Testis (tissue), 3 donors: ENCODE data around the gene SCGB1D1. TPM values are rescaled to one million over a fixed set of nuclear protein-coding genes. Genes with fewer than 3 reads are reported as not detected.
A peak's percentile ranks its signal among the peaks of the same experiment; 100 is the strongest.

ENCODE experiments used
- DNase-seq: peaks from one replicate; pipeline ENCODE4 v3.0.0-alpha.2; 2019
- H3K27ac ChIP-seq, 2 donors: fragments of 200-600 bp; sonication (generic); one replicate each; pipeline ENCODE4 v1.5.1; 2019
- H3K27me3 ChIP-seq: fragments of 200-600 bp; sonication (generic); one replicate; pipeline ENCODE4 v1.5.1; 2019
- H3K36me3 ChIP-seq: fragments of 200-600 bp; sonication (generic); one replicate; pipeline ENCODE4 v1.5.1; 2017; ENCODE audit warnings: low read depth; ENCODE audit errors: missing control alignments
- H3K4me1 ChIP-seq: fragments of 200-600 bp; sonication (generic); one replicate; pipeline ENCODE4 v1.5.1; 2019
- H3K4me3 ChIP-seq, 2 donors: fragments of 200-600 bp; sonication (generic); one replicate each; pipeline ENCODE4 v1.5.1; 2017 to 2019
- H3K9me3 ChIP-seq: fragments of 200-600 bp; sonication (generic); one replicate; pipeline ENCODE4 v1.5.1; 2017
- CTCF ChIP-seq, 3 experiments: fragments of 450-650 bp in 2 of 3; fragments of 200-600 bp in 1 of 3; sonication (generic) in 1 of 3; IDR thresholded peaks; one replicate each; pipeline ENCODE4 v1.5.1; 2016 to 2019; ENCODE audit warnings: antibody characterized with exemption in 3 of 3, mild to moderate bottlenecking in 2 of 3, moderate library complexity in 1 of 3
- POLR2A ChIP-seq: fragments of 450-650 bp; IDR thresholded peaks from one replicate; pipeline ENCODE4 v1.6.1; 2017; ENCODE audit warnings: antibody characterized with exemption, mild to moderate bottlenecking, moderate library complexity
- WGBS, 2 donors: methylation state at CpG; one replicate each; pipeline ENCODE4 v1.1.5; 2018; 5-methylcytosine and 5-hydroxymethylcytosine counted together
- intact Hi-C: fragments of 100-400 bp; cut with DNase I; formaldehyde crosslinking; loops from one replicate; pipeline ENCODE4 v1.15.1; 2023; ENCODE audit warnings: low total_unique reads
- polyA plus RNA-seq: library from polyadenylated mRNA; stranded (reverse); fragments of 350-450 nt; fragmentation: Illumina TruSeq; extraction: RNeasy Lipid Tissue Mini Kit (QIAGEN cat#74804); gene quantifications from one replicate; pipeline ENCODE4 v1.2.3, GENCODE V29; 2014; ENCODE audit warnings: low read depth, low replicate concordance; ENCODE audit not compliant: insufficient read depth
- total RNA-seq, 2 donors: library from RNA; depleted of rRNA; stranded (reverse); fragments of >200 nt; gene quantifications; one replicate each; pipeline ENCODE4 v1.2.3, GENCODE V29; 2016

SCGB1D1 gene
- total and polyA plus RNA-seq, 3 donors from 2014 or later: not detected

DNA sequence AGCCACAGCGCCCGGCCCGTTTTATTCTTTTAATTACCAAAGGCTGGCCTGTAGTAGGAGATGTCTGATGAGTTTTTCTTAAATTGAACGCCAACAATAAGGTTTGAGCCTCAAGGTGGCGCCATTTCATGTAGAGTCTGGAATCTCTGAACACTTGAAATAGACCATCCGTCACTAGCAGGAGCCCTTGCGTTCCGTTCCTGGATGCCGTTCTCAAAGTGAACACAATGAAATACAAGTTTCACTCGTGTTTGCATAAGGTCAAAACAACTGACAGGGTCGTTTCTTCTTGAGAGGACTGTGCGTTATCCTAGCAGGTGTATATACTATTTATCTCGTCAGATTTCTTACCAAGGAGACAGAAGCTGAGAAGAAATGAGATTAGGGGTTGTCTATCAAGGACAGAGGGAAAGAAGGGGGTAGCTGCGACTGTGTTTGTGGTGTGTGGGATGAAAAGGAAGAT lies 18.7 kb upstream of the SCGB1D1 start:
- Histone ChIP-seq H3K27ac (no peak overlapping the region), H3K27me3 (no peaks in the 10 kb centered on the region), H3K9me3 (no peaks in the 10 kb centered on the region), H3K4me1 (no peaks in the 10 kb centered on the region), H3K4me3 (no peak overlapping the region), H3K36me3 (no peaks in the 10 kb centered on the region)
- TF ChIP-seq CTCF (IDR thresholded peaks at IDR 0.05): peak; percentile 44 to 73 (median 70)
- TF ChIP-seq POLR2A: no peak
- peak; percentile 96 for DNase-seq
- 4 to 7% methylated on average over 14 of the region's 14 CpGs for WGBS, 2 donors
- intact Hi-C loops: loop anchor here (5.0 kb wide), 1 partner anchor 141 kb away; no protein-coding TSS in a partner anchor

GRCh38 chr11:62172294-62172693 lies 17.7 kb upstream of the SCGB1D1 start:
- WGBS, 2 donors: 63 to 77% methylated on average over 7 of the region's 7 CpGs
- intact Hi-C loops: loop anchor here (5.0 kb wide), 1 partner anchor 140 kb away; no protein-coding TSS in a partner anchor
- H3K9me3 ChIP-seq: no peaks in the 10 kb centered on the region
- no peak overlapping the region for H3K27ac ChIP-seq
- no peaks in the 10 kb centered on the region for H3K27me3 ChIP-seq
- no peak for DNase-seq
- H3K4me3 ChIP-seq: no peak overlapping the region
- H3K36me3 ChIP-seq: no peaks in the 10 kb centered on the region
- TF ChIP-seq CTCF (IDR thresholded peaks at IDR 0.05) (no peak), POLR2A (no peak)
- H3K4me1 ChIP-seq: no peaks in the 10 kb centered on the region

DNA sequence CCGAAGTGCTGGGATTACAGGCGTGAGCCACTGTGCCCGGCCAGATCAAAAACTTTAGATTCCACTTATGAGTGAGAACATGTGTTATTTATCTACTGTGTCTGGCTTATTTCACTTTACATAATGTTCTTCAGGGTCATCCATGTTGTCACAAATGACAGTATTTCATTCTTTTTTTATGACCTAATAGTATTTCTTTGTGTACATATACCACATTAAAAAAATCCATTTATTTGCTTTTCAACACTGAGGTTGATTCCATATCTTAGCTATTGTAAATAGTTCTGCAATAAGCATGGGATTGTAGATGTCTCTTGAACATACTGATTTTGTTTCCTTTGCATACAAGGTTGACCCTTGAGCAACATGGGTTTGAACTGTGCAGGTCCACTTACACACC lies 13.2 kb upstream of the SCGB1D1 start:
- intact Hi-C loops: no loop called here
- no peaks in the 10 kb centered on the region for H3K36me3 ChIP-seq
- H3K27me3 ChIP-seq: no peaks in the 10 kb centered on the region
- H3K27ac ChIP-seq: no peak overlapping the region
- H3K9me3 ChIP-seq: no peaks in the 10 kb centered on the region
- no peak overlapping the region for H3K4me3 ChIP-seq
- 79 to 83% methylated on average over 3 of the region's 3 CpGs for WGBS, 2 donors
- TF ChIP-seq CTCF (IDR thresholded peaks at IDR 0.05): no peak
- TF ChIP-seq POLR2A: no peak
- no peak for DNase-seq
- H3K4me1 ChIP-seq: no peaks in the 10 kb centered on the region

DNA sequence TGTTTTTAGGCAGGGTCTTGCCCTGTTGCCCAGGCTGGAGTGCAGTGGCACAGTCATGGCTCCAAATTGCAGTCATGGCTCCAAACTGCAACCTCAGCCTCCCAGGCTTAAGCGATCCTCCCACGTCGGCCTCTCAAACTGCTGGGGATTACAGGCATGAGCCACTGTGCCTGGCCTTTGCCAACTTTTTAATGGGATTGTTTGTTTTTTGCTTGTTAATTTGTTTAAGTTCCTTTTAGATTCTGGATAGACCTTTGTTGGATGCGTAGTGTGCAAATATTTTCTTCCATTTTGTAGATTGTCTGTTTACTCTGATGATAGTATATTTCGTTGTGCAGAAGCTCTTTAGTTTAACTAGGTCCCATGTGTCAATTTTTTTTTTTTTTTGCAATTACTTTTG lies 10.0 kb upstream of the SCGB1D1 start:
- H3K27ac ChIP-seq: no peak overlapping the region
- H3K9me3 ChIP-seq: no peaks in the 10 kb centered on the region
- intact Hi-C loops: no loop called here
- WGBS, 2 donors: 83 to 93% methylated on average over 5 of the region's 5 CpGs
- DNase-seq: no peak
- no peak overlapping the region for H3K4me3 ChIP-seq
- no peak for TF ChIP-seq POLR2A
- no peak for TF ChIP-seq CTCF (IDR thresholded peaks at IDR 0.05)
- H3K27me3 ChIP-seq: no peaks in the 10 kb centered on the region
- no peaks in the 10 kb centered on the region for H3K36me3 ChIP-seq
- H3K4me1 ChIP-seq: no peaks in the 10 kb centered on the region

DNA sequence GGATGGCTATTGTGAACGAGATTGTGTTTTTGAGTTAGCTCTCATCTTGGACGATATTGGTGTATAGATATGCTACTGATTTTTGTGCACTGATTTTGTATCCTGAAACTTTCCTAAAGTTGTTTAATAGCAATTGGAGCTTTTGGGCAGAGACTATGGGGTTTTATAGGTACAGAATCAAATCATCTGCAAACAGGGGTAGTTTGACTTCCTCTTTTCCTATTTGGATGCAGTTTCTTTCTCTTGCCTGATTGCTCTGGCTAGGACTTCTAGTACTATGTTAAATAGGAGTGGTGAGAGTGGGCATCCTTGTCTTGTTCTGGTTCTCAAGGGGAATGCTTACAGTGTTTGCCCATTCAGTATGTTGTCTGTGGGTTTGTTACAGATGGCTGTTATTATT lies 8.9 kb upstream of the SCGB1D1 start:
- TF ChIP-seq CTCF (IDR thresholded peaks at IDR 0.05) (no peak), POLR2A (no peak)
- no peaks in the 10 kb centered on the region for H3K9me3 ChIP-seq
- WGBS, 2 donors: 92 to 98% methylated on average over 2 of the region's 2 CpGs
- H3K27ac ChIP-seq: no peak overlapping the region
- no peaks in the 10 kb centered on the region for H3K27me3 ChIP-seq
- no peaks in the 10 kb centered on the region for H3K36me3 ChIP-seq
- intact Hi-C loops: no loop called here
- no peaks in the 10 kb centered on the region for H3K4me1 ChIP-seq
- H3K4me3 ChIP-seq: no peak overlapping the region
- no peak for DNase-seq
